ENCODE data around the gene LRRC4.

DNA sequence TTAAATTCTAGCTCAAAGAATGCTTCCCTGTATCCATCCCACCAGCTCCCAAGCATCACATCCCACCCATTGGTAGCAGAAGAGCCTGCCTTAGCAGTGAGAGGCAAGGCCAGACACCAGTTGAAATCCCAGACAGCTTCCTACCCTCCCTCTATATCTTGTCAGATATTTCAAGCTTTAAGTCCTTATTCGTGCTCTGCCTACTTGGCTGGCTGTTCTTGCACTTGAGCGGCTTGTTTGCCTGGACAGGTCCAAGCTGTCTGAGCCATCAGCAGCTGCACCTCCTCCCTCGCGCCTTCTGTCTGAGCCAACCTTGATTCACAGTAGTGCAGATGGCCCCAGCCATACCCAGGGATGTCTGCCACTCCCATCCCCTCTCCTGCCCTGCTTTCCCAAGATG, 16.4 kb downstream of the LRRC4 start:
- TF ChIP-seq, protein P1, sequence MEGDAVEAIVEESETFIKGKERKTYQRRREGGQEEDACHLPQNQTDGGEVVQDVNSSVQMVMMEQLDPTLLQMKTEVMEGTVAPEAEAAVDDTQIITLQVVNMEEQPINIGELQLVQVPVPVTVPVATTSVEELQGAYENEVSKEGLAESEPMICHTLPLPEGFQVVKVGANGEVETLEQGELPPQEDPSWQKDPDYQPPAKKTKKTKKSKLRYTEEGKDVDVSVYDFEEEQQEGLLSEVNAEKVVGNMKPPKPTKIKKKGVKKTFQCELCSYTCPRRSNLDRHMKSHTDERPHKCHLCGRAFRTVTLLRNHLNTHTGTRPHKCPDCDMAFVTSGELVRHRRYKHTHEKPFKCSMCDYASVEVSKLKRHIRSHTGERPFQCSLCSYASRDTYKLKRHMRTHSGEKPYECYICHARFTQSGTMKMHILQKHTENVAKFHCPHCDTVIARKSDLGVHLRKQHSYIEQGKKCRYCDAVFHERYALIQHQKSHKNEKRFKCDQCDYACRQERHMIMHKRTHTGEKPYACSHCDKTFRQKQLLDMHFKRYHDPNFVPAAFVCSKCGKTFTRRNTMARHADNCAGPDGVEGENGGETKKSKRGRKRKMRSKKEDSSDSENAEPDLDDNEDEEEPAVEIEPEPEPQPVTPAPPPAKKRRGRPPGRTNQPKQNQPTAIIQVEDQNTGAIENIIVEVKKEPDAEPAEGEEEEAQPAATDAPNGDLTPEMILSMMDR (conservative IDR thresholded peaks at IDR 0.05): no peak
- no peak for TF ChIP-seq EZH2 (IDR thresholded peaks at IDR 0.05; ENCODE audit: low read depth)
